Measurements from ENCODE around the gene CCBE1. TPM values are rescaled to one million over a fixed set of nuclear protein-coding genes. Genes with fewer than 3 reads are reported as not detected.
"Not testable (repeated sequence)": the region's sequence is repeated elsewhere in the genome, so short reads cannot be mapped to it uniquely, and the experiment has no call there.

Gene CCBE1
- total RNA-seq, 1 donor from 2014 or later, result not detected

DNA sequence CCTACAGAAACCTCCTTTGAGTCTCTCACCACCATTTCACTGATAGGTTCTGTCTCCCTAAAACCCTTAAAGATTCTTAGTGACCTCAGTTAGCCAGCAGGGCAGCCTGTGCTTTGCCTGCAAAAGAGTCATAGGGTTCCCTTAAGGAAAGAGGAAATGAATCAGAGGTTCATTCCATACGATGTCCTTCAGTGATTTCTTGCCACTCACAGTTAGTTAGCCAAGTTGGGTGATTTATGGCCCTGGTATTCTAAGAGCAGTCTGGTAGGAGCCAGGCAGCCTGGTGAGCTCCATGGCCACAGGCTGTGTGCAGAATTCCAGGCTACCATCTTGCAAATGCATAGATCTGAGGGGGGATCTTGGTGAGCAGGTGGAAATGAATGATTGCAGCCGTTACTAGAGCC, 18.7 kb upstream of the CCBE1 start:
- intact Hi-C loops (cut with micrococcal nuclease), result no loop called here

DNA sequence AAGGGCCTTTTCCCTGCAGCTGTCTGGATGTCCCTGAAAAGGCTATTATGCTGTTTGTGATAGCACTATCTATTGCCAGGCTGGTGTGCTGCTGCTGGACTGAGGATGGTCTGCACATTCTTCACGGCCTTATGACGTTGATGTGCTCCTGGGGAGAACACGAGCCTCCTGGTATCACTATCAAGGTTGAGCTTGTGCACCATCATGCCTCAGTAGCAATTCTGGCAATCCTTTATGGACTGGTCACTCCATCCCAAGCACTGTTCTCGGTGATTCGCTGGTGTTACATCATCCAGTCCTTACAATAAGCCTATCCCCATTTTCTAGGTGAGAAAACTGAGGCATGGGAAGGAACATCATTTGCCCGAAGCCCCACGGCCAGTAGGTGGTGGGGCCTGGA, 18.2 kb upstream of the CCBE1 start:
- intact Hi-C loops (cut with micrococcal nuclease), result no loop called here

DNA sequence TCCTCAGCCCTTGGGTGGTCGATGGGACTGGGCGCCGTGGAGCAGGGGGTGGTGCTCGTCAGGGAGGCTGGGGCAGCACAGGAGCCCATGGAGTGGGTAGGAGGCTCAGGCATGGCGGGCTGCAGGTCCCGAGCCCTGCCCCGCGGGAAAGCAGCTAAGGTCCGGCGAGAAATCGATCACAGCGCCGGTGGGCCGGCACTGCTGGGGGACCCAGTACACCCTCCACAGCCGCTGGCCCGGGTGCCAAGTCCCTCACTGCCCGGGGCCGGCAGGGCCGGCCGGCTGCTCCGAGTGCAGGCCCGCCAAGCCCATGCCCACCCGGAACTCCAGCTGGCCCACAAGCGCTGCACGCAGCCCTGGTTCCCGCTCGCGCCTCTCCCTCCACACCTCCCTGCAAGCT, 16.9 kb upstream of the CCBE1 start:
- intact Hi-C loops (cut with micrococcal nuclease), result not testable (repeated sequence)

DNA sequence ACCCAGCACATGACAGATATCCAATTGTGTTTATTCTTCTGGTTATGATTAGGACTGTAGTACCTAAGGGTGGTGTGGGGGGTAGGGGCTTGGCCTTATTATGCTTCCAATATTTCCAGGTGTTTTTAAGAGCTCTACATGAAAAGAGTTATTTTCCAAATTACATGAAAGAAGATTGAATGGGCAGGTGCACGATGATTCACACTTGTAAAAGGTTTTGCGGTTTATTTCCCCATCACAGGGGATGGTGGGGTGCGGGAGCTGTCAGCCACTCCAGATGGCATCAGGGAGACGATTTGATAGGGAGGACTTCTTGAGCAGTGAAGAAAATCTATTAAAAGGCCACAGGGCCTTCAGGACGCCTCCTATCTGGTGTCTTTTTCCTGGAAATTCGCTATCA, 15.1 kb upstream of the CCBE1 start:
- intact Hi-C loops (cut with micrococcal nuclease), result no loop called here

DNA sequence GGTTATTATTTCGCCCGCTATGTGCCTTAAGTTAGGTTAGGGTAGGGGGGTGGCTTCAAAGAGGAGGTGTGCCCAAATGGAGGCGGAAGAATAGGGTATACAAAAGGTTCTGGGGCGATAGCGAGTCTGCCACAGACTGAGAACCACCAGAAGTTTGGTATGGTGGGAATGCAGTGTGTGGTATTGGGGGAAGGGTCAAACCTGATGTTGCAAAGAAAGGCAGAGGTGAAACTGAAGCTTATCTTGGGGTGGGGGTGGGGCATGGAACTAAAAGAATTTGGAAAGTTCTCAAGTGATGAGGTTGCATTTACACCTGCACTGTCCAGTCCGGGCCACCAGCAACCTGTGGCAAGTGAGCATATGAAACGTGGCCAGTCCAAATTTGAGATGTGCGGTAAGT, 11.8 kb upstream of the CCBE1 start:
- intact Hi-C loops (cut with micrococcal nuclease), result no loop called here

DNA sequence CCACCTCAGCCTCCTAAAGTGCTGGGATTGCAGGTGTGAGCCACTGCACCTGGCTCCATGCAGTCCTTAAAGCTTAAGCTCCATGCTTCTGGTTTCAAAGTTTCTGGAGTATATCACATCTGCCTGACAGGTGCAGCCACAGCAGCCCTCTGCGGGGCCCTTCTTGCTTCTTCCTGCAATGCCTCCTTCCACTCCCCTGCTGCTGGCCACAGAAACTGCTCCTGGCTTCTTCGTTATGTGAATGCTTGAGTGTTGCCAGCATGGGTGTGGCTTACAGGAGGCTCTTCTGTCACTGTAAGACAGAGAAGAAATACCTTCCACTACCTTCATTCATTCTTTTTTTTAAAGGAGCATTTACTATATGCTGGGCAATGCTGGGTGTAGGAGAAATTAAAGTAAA, 10.1 kb upstream of the CCBE1 start:
- intact Hi-C loops (cut with micrococcal nuclease), result no loop called here

- intact Hi-C loops (cut with micrococcal nuclease), result no loop called here
Measured at GRCh38 chr18:59706499-59706898, 9.3 kb upstream of the CCBE1 start.

DNA sequence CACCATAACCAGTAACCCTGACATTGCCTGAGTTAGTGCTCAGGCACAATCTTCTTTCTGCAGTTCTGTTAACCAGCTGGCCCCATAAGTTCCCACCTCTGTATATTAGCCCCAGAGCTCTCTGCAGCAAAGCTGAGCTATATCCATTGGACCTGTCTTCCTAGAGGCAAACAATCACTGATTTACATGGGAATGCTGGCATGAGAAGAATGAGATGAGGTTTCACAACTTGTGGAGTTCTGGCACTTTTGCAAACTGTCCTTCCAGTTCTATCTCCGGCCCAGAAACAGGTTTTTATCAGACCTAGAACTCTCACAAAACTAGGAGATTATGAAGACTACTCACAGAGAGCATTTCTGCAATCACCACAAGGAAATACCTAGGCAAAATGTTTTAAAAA, 7.9 kb upstream of the CCBE1 start:
- intact Hi-C loops (cut with micrococcal nuclease), result no loop called here

DNA sequence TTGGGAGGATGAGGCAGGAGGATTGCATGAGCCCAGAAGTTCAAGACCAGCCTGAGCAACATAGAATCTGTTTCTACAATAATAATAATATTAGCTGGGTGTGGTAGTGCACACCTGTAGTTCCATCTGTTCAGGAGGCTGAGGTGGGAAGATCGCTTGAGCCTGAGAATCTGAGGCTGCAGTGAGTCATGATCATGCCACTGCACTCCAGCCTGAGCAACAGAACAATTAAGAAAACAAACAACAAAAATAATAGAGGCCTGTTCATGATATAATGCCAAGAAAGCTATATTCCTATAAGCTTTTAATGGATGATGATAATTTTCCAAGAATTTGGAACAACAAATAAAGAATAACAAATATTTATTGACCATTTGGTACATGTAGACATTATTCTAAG, 6.9 kb upstream of the CCBE1 start:
- intact Hi-C loops (cut with micrococcal nuclease), result no loop called here

- intact Hi-C loops (cut with micrococcal nuclease), result no loop called here
Measured at GRCh38 chr18:59701272-59701671, 4.0 kb upstream of the CCBE1 start.

DNA sequence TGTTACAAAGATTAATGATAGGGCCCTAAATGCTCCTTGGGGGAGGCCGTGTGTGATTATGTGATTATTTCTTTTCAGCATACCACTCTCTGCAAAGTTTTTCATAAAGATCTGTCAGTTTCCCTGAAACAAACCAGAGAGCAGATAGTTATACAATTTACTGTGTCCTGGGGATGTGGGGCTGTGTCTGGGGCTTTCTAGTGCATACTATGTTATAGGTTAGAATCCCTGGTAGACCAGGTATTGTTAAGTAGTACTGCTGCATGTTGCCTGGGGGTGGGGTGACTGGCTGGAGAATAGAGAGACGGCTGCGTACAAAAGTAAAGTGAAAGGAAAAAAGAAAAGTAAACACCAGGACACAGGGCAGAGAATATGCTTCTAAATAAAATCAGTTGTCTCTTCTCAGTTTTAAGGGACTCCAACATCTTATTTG, 3.3 kb upstream of the CCBE1 start:
- intact Hi-C loops (cut with micrococcal nuclease), result no loop called here

DNA sequence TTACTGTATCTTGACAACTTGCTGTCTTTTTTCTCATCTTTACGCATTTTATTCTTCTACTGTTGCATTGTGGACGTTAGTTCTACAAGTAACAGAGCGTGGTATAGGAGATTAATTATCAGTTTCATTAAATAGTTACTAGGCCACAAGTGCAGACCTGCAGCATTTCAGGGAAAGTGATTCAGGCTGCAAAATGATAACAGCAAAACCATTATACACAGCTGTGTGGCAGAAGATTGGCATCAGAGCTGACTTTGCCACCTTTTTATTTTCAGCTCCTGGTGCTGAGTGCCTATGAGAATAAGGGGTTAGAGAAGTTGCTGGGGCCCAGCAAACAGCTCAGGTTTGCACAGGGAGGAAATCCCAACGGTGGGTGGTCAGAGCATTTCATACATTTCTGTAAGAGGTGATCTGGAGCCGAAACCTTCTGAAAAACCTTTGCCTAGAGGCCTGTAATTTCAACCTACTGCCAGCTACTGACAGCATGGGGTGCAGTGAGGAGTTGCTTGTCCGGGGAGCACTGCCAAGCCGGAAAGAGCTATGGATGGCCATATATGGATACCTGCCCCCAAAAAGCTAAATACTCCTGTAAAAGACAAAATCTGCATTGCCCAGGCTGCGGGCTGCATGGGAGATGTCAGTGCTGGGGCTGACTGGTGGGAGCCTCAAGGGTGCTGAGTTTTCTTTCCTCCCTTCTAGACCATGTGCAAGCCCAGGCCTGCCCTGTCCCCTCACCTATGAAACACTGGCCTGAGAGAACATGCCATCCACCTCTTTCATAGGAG, 2.7 kb upstream of the CCBE1 start:
- intact Hi-C loops (cut with micrococcal nuclease), result no loop called here

DNA sequence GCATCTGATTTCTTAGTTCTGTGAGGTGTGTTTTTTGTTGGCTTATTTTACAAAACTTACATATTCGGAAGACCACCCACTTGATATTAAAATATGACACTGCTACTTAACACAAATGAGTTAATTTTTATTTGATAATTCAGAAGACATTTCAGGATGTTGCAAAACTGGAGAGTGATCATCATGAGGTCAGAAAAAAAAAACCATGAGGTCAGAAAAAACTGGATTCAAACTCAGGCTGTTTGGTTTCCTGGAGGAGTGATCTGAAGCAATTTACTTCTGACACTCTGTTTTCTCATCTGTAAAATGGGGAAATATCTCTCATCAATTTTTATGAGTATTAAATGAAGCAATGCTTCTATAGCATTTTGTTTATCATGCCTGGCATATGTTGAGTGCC, 1.8 kb upstream of the CCBE1 start:
- intact Hi-C loops (cut with micrococcal nuclease), result no loop called here

DNA sequence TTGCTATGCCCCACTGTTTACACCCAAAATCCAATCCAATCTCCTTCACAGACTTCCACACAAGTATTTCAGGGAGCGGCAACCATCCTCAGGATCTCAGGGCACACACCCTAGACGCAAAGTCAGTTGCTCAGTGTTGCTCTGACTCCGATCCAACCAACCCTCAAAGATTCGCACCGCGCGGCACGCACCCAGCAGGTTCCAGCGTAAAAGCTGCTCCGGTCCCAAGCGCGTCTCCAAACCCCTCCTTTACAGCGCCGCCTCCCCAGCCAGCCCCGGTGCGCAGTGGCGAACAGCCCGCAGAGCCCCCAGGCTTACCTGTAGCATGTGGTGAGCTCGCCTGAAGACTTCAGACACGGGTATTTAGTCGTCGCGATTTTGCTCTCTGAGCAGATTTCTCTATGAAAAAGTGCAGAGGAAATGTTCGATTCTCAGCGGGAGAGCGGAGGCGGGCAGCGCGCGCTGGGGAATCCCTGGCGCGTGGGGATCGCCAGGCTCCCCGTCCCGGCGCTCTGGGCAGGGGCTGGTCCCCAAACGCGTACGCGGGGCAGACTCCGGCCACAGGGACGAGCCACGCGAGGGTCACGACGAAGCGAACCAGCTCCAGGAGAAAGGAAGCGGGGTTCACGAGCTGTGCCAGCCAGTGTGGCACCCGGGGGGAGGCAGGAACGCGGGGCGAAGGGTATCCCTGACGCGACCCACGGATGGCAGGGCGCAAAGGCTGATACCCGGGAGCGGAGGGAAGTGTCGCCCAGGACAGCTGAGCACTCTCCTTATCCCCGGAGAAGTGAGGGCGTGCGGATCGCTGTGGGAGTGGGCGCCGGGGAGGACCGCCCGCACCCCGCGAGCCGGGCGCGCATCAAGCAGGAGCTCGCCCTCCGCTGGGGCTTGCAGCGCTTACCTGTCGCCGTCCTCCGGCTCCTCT, 650 bp downstream of the CCBE1 start:
- intact Hi-C loops (cut with micrococcal nuclease), result loop anchor here (1.0 kb wide), 1 partner anchor 127 kb away; no protein-coding TSS in a partner anchor

- intact Hi-C loops (cut with micrococcal nuclease), result no loop called here
Measured at GRCh38 chr18:59695551-59695950, 1.7 kb downstream of the CCBE1 start.

- intact Hi-C loops (cut with micrococcal nuclease), result no loop called here
Measured at GRCh38 chr18:59694824-59695223, 2.4 kb downstream of the CCBE1 start.

DNA sequence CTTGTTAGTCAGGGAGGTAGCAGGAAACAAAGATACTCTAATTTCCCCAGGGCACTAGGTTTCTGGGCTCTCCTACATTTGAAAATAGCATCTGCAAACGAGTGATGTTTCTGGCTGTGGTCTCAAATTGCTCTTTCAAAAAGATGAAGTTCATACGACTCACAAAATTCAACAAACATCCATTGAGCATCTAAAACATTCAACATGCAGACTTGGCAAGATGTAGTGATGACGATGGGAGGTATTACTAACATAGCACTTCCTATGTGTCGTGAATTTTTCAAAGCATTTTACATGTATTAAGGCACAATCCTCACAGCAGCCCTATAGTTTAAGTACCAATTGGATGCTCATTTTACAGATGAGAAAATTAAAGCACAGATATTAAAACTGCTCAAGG, 5.2 kb downstream of the CCBE1 start:
- intact Hi-C loops (cut with micrococcal nuclease), result no loop called here

DNA sequence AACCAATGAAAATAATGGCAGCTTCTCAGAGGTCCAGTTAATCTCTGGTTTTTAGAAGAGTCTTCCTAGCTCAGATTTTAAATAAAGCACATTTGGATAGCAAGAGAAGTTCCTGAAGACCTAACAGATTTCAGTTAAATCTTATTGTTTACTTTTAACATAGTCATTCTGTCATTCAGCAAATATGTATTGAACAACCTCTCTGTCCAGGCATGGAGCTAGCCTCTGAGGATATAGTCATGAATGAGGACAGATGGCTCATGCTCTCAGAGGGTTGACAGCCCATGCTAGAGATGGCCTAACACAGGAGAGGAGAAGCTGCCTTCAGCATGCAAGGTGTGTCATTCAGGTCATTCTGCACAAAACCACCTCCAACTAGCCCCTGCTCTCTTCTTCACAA, 6.2 kb downstream of the CCBE1 start:
- intact Hi-C loops (cut with micrococcal nuclease), result no loop called here

GRCh38 chr18:59690186-59690982, 6.8 kb downstream of the CCBE1 start:
- intact Hi-C loops (cut with micrococcal nuclease), result no loop called here

GRCh38 chr18:59689756-59690155, 7.5 kb downstream of the CCBE1 start:
- intact Hi-C loops (cut with micrococcal nuclease), result no loop called here

DNA sequence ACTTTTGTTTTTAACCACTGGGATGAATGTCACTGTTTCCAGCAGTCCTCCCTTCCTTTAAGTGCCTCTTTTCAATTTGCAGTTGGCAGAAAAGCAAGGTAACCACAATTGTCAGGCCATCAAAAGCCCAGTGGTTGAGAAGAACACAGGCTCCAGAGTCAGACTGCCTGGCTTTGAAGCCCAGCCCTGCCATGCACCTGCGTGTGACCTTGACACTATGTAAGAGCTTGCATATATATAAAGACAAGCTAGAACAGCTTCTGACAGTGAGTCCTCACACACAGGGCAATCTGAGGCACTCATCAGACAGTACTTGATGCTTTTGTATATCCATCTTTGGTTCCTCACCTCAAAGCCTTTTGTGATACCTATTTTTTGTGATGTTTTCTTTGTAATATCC, 11.0 kb downstream of the CCBE1 start:
- intact Hi-C loops (cut with micrococcal nuclease), result no loop called here

GRCh38 chr18:59685501-59685900, 11.7 kb downstream of the CCBE1 start:
- intact Hi-C loops (cut with micrococcal nuclease), result no loop called here
